Calu3 (cell line): ENCODE results near the gene ATP5ME. TPM values are rescaled to one million over a fixed set of nuclear protein-coding genes. Genes with fewer than 3 reads are reported as not detected.

Source experiments
- BruUV-seq: library from RNA; stranded (reverse); fragments of 400-500 nt; replicated peaks from 2 replicates; lab custom pipeline; 2021; lab: Mats Ljungman, UMichigan
- CTCF ChIA-PET: fragments of 300-600 bp; sonication (Branson Sonifier 250); formaldehyde crosslinking; loops from one replicate; lab custom pipeline; 2022; ENCODE audit warnings: antibody characterized with exemption; lab: Charles Lee
- DNase-seq: peaks from one replicate; pipeline ENCODE4 v3.0.0; 2022
- H3K27ac Mint-ChIP-seq: one replicate; pipeline ENCODE4 v1.8.0; 2022; ENCODE audit warnings: mixed read lengths; ENCODE audit not compliant: unreplicated experiment
- H3K27me3 Mint-ChIP-seq: one replicate; pipeline ENCODE4 v1.8.0; 2022; ENCODE audit warnings: mixed read lengths; ENCODE audit not compliant: unreplicated experiment
- H3K36me3 Mint-ChIP-seq: one replicate; pipeline ENCODE4 v1.8.0; 2022; ENCODE audit warnings: mild to moderate bottlenecking, moderate library complexity, mixed read lengths; ENCODE audit not compliant: insufficient read depth, unreplicated experiment
- H3K4me1 Mint-ChIP-seq: one replicate; pipeline ENCODE4 v1.8.0; 2022; ENCODE audit warnings: mild to moderate bottlenecking, low read depth, mixed read lengths; ENCODE audit not compliant: unreplicated experiment
- H3K4me3 Mint-ChIP-seq: one replicate; pipeline ENCODE4 v1.8.0; 2022; ENCODE audit warnings: mild to moderate bottlenecking, low read depth, moderate library complexity, mixed read lengths; ENCODE audit not compliant: unreplicated experiment
- H3K9me3 Mint-ChIP-seq: one replicate; pipeline ENCODE4 v1.8.0; 2022; ENCODE audit warnings: low read depth, mixed read lengths; ENCODE audit not compliant: unreplicated experiment
- intact Hi-C: fragments of 100-400 bp; cut with micrococcal nuclease; formaldehyde crosslinking; loops from one replicate; pipeline ENCODE4 v1.10.0; 2022; ENCODE audit not compliant: unreplicated experiment
- total RNA-seq: library from RNA; stranded (reverse); gene quantifications from 2 replicates; pipeline ENCODE4 v1.2.3, GENCODE V29; 2022
- TF ChIP-seq, protein P1 (sequence below): fragments of 200-600 bp; IDR thresholded peaks from one replicate; pipeline ENCODE4 v1.8.0; 2022; ENCODE audit warnings: antibody characterized with exemption; ENCODE audit not compliant: unreplicated experiment

Gene ATP5ME
- total RNA-seq, 1 experiment from 2014 or later, result 124 TPM

DNA sequence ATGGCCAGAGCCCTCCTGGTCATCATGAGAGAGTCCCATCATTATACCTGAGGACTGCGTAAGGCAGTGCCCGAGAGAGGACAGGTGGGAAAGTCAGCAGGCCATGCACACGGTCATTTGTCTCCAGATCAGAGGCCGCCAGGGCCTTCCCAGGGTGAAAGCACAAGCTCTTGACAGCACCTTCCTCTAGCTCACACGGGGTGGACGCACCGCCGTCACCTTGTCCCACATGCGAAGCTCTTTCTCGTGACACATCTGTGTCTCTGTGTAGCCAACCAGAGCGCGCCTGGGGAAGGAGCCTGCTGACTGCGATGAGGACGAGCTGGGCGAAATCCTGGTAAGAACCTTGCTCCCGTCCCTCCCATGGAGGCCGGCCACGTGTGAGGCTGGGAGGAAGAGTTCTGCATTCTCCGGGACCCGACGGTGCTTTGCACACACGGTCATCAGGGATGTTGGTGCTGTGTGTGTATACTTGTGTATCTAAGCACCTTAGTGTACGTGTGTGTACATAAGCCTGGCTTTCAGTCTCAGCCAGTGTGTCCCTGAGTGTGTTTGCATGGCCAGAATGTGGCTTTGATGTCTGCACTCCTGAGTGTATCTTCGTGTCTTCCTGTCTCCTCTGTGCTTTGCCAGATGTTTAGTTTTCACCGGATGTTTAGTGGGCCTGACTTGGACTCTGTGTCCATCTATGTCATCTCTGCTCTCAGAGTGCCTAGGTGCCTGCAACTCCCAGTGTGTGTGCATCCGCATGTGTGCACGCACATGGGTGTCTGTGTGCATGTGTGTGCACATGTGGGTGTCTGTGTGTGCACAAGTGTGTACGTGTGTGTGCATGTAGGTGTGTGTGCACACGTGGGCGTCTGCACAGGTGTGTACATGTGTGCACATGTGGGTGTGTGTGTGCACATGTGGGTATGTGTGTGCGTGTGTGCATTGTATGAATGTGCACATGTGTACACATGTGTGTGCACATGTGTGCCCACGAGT, 15.1 kb downstream of the ATP5ME start:
- CTCF ChIA-PET, result no interaction called here

DNA sequence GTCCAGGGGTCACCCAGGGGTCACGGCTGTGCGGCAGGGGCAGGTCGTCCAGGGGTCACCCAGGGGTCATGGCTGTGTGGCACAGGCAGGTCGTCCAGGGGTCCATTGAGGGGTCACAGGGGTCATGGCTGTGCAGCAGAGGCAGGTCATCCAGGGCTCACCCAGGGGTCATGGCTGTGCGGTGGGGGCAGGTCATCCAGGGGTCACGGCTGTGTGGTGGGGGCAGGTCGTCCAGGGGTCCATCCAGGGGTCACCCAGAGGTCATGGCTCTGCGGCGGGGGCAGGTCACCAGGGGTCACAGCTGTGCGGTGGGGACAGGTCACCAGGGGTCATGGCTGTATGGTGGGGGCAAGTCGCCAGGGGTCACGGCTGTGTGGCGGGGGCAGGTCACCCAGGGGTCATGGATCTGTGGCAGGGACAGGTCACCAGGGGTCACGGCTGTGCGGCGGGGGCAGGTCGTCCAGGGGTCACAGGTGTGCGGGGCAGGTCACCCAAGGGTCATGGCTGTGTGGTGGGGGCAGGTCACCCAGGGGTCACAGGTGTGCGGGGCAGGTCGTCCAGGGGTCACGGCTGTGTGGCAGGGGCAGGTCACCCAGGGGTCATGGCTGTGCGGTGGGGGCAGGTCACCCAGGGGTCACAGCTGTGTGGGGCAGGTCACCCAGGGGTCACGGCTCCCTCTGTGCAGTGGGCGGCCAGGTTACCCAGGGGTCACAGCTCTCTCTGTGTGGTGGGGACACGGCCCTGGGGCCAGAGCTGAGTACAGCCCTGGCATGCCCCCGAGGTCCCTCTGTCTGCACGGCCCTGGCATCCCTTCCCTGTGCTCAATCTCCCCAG, 16.0 kb downstream of the ATP5ME start:
- no peaks in the 10 kb centered on the region for H3K27me3 Mint-ChIP-seq
- H3K4me1 Mint-ChIP-seq, result no peaks in the 10 kb centered on the region
- peaks cover 10% of the 10 kb centered on the region for H3K36me3 Mint-ChIP-seq
- no peak overlapping the region for H3K4me3 Mint-ChIP-seq
- H3K27ac Mint-ChIP-seq, result no peak overlapping the region
- H3K9me3 Mint-ChIP-seq, result peaks cover 15% of the 10 kb centered on the region
- BruUV-seq, result no TSS peak
- CTCF ChIA-PET, result no interaction called here
- intact Hi-C loops, result no loop called here
- no peak for DNase-seq
- TF ChIP-seq, protein P1, sequence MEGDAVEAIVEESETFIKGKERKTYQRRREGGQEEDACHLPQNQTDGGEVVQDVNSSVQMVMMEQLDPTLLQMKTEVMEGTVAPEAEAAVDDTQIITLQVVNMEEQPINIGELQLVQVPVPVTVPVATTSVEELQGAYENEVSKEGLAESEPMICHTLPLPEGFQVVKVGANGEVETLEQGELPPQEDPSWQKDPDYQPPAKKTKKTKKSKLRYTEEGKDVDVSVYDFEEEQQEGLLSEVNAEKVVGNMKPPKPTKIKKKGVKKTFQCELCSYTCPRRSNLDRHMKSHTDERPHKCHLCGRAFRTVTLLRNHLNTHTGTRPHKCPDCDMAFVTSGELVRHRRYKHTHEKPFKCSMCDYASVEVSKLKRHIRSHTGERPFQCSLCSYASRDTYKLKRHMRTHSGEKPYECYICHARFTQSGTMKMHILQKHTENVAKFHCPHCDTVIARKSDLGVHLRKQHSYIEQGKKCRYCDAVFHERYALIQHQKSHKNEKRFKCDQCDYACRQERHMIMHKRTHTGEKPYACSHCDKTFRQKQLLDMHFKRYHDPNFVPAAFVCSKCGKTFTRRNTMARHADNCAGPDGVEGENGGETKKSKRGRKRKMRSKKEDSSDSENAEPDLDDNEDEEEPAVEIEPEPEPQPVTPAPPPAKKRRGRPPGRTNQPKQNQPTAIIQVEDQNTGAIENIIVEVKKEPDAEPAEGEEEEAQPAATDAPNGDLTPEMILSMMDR, result no peak

More for the DNA sequence above, 15.1 kb downstream of the ATP5ME start:
- no peak for DNase-seq
- Mint-ChIP-seq H3K9me3 (peaks cover 15% of the 10 kb centered on the region), H3K36me3 (peaks cover 10% of the 10 kb centered on the region), H3K27me3 (no peaks in the 10 kb centered on the region), H3K27ac (no peak overlapping the region), H3K4me1 (no peaks in the 10 kb centered on the region), H3K4me3 (no peak overlapping the region)
- no TSS peak for BruUV-seq
- TF ChIP-seq, protein P1, result no peak
- intact Hi-C loops, result no loop called here

DNA sequence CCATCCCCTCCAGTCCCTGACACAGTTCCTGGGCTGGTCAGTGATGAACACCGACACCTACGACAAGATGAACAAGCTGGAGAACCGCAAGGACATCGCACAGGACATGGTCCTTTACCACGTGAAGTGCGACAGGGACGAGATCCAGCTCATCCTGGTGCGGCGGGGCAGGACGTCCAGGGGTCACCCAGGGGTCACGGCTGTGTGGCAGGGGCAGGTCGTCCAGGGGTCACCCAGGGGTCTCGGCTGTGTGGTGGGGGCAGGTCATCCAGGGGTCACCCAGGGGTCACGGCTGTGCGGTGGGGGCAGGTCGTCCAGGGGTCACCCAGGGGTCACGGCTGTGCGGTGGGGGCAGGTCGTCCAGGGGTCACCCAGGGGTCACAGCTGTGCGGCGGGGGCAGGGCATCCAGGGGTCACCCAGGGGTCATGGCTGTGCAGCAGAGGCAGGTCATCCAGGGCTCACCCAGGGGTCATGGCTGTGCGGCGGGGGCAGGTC, 16.7 kb downstream of the ATP5ME start:
- TF ChIP-seq, protein P1, result no peak
- Mint-ChIP-seq H3K4me1 (no peaks in the 10 kb centered on the region), H3K9me3 (peaks cover 15% of the 10 kb centered on the region), H3K36me3 (peaks cover 10% of the 10 kb centered on the region), H3K4me3 (no peak overlapping the region), H3K27ac (no peak overlapping the region), H3K27me3 (peaks cover 4% of the 10 kb centered on the region)
- BruUV-seq, result no TSS peak
- intact Hi-C loops, result no loop called here
- CTCF ChIA-PET, result no interaction called here
- no peak for DNase-seq
